ENCODE data around the gene LEF1. TPM values are rescaled to one million over a fixed set of nuclear protein-coding genes. Genes with fewer than 3 reads are reported as not detected.
A peak's percentile ranks its signal among the peaks of the same experiment; 100 is the strongest.

Gene LEF1
- total RNA-seq, 1 donor from 2014 or later, result 16.6 TPM

DNA sequence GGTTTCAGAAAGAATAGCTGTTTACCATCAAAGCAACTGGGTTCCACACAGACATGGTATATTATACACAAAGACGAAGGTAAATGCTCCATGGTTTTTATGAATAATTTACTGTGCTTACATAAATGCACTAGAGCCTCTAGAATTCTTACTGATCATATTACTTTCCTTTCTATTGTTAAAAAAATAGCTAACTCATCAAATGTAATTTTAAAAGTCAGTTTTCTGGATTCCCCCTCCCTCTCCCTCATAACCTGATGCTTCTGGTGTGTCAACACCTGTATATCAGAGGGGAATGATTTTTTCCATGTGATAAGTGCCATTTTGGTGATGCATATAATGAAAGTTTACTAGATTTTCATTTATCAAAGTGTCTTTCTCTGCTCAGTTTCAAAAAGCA, 31.1 kb upstream of the LEF1 start:
- DNase-seq (ENCODE audit: low read depth) (no peak), FAIRE-seq (no peak)
- no peaks in the 10 kb centered on the region for H3K27me3 ChIP-seq (ENCODE audit: insufficient read depth, low read length)
- H3K9me3 ChIP-seq (ENCODE audit: insufficient read depth, low read depth, low read length), result no peaks in the 10 kb centered on the region
- no peaks in the 10 kb centered on the region for H3K36me3 Mint-ChIP-seq (ENCODE audit: low read depth, unreplicated experiment)
- H3K4me3 ChIP-seq (ENCODE audit: insufficient read depth, low read depth, low read length), result no peak overlapping the region
- H3K9me3 Mint-ChIP-seq (ENCODE audit: unreplicated experiment), result peaks cover 3% of the 10 kb centered on the region
- no peak overlapping the region for H3K9ac ChIP-seq (ENCODE audit: low read length)
- H3K27me3 Mint-ChIP-seq (ENCODE audit: low read depth, unreplicated experiment), result peaks cover 10% of the 10 kb centered on the region
- no peak overlapping the region for H2AFZ ChIP-seq (ENCODE audit: low read depth, low read length)
- no peaks in the 10 kb centered on the region for H4K20me1 ChIP-seq (ENCODE audit: insufficient read depth, low read length)
- H3K4me1 Mint-ChIP-seq (ENCODE audit: low read depth, unreplicated experiment), result peaks cover 7% of the 10 kb centered on the region
- no peaks in the 10 kb centered on the region for H3K79me2 ChIP-seq (ENCODE audit: insufficient read depth, low read length)
- peaks cover 4% of the 10 kb centered on the region for H3K4me1 ChIP-seq (ENCODE audit: insufficient read depth, low read length)
- H3K36me3 ChIP-seq (ENCODE audit: insufficient read depth, low read length), result no peaks in the 10 kb centered on the region
- H3K27ac Mint-ChIP-seq (ENCODE audit: unreplicated experiment), result no peak overlapping the region
- no peak overlapping the region for H3K4me2 ChIP-seq (ENCODE audit: low read length)
- H3K27ac ChIP-seq (ENCODE audit: low read depth, low read length), result no peak overlapping the region
- TF ChIP-seq, protein P1, sequence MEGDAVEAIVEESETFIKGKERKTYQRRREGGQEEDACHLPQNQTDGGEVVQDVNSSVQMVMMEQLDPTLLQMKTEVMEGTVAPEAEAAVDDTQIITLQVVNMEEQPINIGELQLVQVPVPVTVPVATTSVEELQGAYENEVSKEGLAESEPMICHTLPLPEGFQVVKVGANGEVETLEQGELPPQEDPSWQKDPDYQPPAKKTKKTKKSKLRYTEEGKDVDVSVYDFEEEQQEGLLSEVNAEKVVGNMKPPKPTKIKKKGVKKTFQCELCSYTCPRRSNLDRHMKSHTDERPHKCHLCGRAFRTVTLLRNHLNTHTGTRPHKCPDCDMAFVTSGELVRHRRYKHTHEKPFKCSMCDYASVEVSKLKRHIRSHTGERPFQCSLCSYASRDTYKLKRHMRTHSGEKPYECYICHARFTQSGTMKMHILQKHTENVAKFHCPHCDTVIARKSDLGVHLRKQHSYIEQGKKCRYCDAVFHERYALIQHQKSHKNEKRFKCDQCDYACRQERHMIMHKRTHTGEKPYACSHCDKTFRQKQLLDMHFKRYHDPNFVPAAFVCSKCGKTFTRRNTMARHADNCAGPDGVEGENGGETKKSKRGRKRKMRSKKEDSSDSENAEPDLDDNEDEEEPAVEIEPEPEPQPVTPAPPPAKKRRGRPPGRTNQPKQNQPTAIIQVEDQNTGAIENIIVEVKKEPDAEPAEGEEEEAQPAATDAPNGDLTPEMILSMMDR (IDR thresholded peaks at IDR 0.05; ENCODE audit: insufficient read depth, low read depth, low read length), result no peak
- TF ChIP-seq EZH2 (IDR thresholded peaks at IDR 0.05; ENCODE audit: insufficient read depth, low read length), result no peak
- no peak overlapping the region for H3K4me3 Mint-ChIP-seq (ENCODE audit: unreplicated experiment)

DNA sequence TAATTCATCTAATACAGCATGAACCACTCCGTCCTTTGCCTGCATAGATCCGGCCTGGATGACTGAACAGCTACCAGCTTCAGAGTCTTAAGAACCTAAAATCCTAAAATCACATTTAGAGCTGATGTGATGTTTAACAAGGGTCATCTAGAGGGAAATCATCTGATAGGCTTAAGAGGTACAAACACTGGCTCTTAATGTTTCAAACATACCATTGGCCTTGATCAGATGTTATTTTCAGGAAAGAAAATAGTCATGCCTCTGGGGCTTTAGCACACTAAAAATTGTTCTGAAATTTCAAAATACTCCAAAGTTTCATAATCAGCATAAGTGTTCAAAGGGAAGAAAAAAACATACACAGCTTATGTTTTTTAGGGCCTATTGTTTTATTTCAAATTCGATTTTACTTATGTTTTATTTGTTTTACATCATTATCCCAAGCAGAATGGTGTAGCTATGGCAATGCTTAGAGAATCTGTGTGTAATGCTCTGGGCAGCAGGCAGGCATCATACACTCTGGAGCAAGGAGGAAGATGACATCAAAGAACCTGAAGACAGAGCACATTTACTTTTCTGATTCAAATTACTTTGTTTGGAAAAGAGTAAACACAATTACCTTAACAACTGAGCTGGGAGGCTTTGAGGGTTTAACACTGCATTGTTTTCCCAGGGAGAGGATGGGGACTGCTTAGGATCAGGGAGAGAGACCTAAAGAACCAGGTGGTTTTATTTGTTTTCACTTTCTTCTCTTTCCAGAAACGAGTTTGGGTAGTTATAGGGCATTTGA, 25.3 kb upstream of the LEF1 start:
- FAIRE-seq (no peak), DNase-seq (ENCODE audit: low read depth) (no peak)
- Mint-ChIP-seq H3K27me3 (ENCODE audit: low read depth, unreplicated experiment) (peaks cover 26% of the 10 kb centered on the region), H3K27ac (ENCODE audit: unreplicated experiment) (peak overlapping the region; percentile 48), H3K9me3 (ENCODE audit: unreplicated experiment) (no peaks in the 10 kb centered on the region), H3K36me3 (ENCODE audit: low read depth, unreplicated experiment) (no peaks in the 10 kb centered on the region), H3K4me1 (ENCODE audit: low read depth, unreplicated experiment) (no peaks in the 10 kb centered on the region), H3K4me3 (ENCODE audit: unreplicated experiment) (no peak overlapping the region)
- Histone ChIP-seq H3K4me1 (ENCODE audit: insufficient read depth, low read length) (no peaks in the 10 kb centered on the region), H3K79me2 (ENCODE audit: insufficient read depth, low read length) (no peaks in the 10 kb centered on the region), H3K4me2 (ENCODE audit: low read length) (no peak overlapping the region), H3K4me3 (ENCODE audit: insufficient read depth, low read depth, low read length) (no peak overlapping the region), H3K27ac (ENCODE audit: low read depth, low read length) (no peak overlapping the region), H4K20me1 (ENCODE audit: insufficient read depth, low read length) (no peaks in the 10 kb centered on the region), H3K9ac (ENCODE audit: low read length) (no peak overlapping the region), H3K9me3 (ENCODE audit: insufficient read depth, low read depth, low read length) (no peaks in the 10 kb centered on the region), H3K27me3 (ENCODE audit: insufficient read depth, low read length) (peaks cover 2% of the 10 kb centered on the region), H2AFZ (ENCODE audit: low read depth, low read length) (no peak overlapping the region), H3K36me3 (ENCODE audit: insufficient read depth, low read length) (no peaks in the 10 kb centered on the region)
- TF ChIP-seq, protein P1 (IDR thresholded peaks at IDR 0.05; ENCODE audit: insufficient read depth, low read depth, low read length), result no peak
- TF ChIP-seq EZH2 (IDR thresholded peaks at IDR 0.05; ENCODE audit: insufficient read depth, low read length), result no peak

DNA sequence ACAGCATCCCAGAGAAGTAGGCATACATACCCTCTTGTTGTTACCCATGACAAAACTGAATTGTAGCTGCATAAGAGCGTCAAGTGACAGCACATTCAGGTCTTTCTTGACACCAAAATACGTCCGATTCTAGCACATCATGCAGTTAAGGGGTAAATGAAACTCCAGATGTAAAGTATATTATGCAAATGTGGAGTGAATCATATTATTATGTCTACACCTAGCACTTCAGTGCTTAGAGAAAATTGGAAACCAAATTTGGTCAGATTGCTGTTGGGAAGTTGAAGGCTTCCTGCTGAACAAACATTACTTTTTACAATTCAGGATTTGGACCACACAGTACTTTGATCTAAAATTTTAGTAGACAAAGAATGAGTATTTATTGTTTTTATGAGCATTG, 24.2 kb upstream of the LEF1 start:
- Histone ChIP-seq H2AFZ (ENCODE audit: low read depth, low read length) (no peak overlapping the region), H3K9me3 (ENCODE audit: insufficient read depth, low read depth, low read length) (no peaks in the 10 kb centered on the region), H3K79me2 (ENCODE audit: insufficient read depth, low read length) (no peaks in the 10 kb centered on the region), H3K4me3 (ENCODE audit: insufficient read depth, low read depth, low read length) (no peak overlapping the region), H3K4me2 (ENCODE audit: low read length) (no peak overlapping the region), H4K20me1 (ENCODE audit: insufficient read depth, low read length) (no peaks in the 10 kb centered on the region), H3K4me1 (ENCODE audit: insufficient read depth, low read length) (no peaks in the 10 kb centered on the region), H3K9ac (ENCODE audit: low read length) (no peak overlapping the region), H3K27me3 (ENCODE audit: insufficient read depth, low read length) (peaks cover 2% of the 10 kb centered on the region), H3K27ac (ENCODE audit: low read depth, low read length) (no peak overlapping the region), H3K36me3 (ENCODE audit: insufficient read depth, low read length) (no peaks in the 10 kb centered on the region)
- no peak for DNase-seq (ENCODE audit: low read depth)
- no peak for FAIRE-seq
- Mint-ChIP-seq H3K9me3 (ENCODE audit: unreplicated experiment) (no peaks in the 10 kb centered on the region), H3K4me3 (ENCODE audit: unreplicated experiment) (no peak overlapping the region), H3K4me1 (ENCODE audit: low read depth, unreplicated experiment) (no peaks in the 10 kb centered on the region), H3K27me3 (ENCODE audit: low read depth, unreplicated experiment) (peaks cover 26% of the 10 kb centered on the region), H3K36me3 (ENCODE audit: low read depth, unreplicated experiment) (no peaks in the 10 kb centered on the region), H3K27ac (ENCODE audit: unreplicated experiment) (no peak overlapping the region)
- TF ChIP-seq, protein P1 (IDR thresholded peaks at IDR 0.05; ENCODE audit: insufficient read depth, low read depth, low read length), result no peak
- TF ChIP-seq EZH2 (IDR thresholded peaks at IDR 0.05; ENCODE audit: insufficient read depth, low read length), result no peak
